Gastroesophageal sphincter (tissue), 3 donors: Measurements from ENCODE around the gene FAM180A.

Source experiments
- POLR2A ChIP-seq, 2 donors: fragments of 450-650 bp; IDR thresholded peaks; one replicate each; pipeline ENCODE4 v1.6.1; 2017; ENCODE audit warnings: antibody characterized with exemption in 2 of 2, mild to moderate bottlenecking in 2 of 2, moderate library complexity in 1 of 2
- TF ChIP-seq, protein P1 (sequence below), 4 experiments: fragments of 200-600 bp in 2 of 4; fragments of 450-650 bp in 2 of 4; sonication (generic) in 1 of 4; IDR thresholded peaks; one replicate each; pipeline ENCODE4 v1.5.1; 2017 to 2019; ENCODE audit warnings: antibody characterized with exemption in 4 of 4, mild to moderate bottlenecking in 2 of 4, moderate library complexity in 2 of 4

DNA sequence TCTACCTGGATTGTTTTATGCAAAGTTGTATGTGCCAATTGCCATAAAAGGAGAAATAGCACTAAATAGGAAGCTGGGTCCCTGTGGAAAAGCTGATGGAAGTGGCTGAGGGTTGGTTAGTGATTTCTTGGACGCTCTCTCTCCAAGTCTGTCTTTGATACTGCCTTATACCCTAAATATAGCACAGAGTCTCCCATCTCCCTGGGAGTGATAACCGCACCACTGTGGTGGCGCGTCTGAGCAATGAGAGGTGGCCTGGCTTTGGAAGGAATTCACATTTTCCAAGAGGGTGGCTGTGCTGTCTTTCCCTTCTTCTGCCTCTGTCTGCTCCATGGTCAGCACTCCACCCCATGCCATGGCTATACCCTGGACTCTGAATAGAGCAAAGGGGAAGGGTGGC, 55.1 kb downstream of the FAM180A start:
- TF ChIP-seq, protein P1, sequence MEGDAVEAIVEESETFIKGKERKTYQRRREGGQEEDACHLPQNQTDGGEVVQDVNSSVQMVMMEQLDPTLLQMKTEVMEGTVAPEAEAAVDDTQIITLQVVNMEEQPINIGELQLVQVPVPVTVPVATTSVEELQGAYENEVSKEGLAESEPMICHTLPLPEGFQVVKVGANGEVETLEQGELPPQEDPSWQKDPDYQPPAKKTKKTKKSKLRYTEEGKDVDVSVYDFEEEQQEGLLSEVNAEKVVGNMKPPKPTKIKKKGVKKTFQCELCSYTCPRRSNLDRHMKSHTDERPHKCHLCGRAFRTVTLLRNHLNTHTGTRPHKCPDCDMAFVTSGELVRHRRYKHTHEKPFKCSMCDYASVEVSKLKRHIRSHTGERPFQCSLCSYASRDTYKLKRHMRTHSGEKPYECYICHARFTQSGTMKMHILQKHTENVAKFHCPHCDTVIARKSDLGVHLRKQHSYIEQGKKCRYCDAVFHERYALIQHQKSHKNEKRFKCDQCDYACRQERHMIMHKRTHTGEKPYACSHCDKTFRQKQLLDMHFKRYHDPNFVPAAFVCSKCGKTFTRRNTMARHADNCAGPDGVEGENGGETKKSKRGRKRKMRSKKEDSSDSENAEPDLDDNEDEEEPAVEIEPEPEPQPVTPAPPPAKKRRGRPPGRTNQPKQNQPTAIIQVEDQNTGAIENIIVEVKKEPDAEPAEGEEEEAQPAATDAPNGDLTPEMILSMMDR (IDR thresholded peaks at IDR 0.05): no peak
- TF ChIP-seq POLR2A (IDR thresholded peaks at IDR 0.05): no peak
